Measurements from ENCODE around the gene DYNC2I2.

DNA sequence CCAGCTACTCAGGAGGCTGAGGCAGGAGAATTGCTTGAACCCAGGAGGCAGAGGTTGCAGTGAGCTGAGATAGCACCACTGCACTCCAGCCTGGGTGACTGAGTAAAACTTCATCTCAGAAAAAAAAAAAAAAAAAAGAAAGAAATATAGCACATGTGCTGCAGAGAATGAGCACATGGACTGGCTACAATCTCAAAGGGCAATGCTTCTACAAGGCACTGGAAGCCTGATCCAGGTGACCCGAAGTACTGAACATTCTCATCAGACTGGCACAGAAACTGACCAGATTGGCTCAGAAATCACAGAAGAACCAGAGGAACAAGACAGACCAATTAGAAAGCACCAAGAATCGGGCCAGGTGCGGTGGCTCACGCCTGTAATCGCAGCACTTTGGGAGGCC is 4.8 kb downstream of the DYNC2I2 start:
- no peak for TF ChIP-seq POLR2A (IDR thresholded peaks at IDR 0.05)
- TF ChIP-seq, protein P1, sequence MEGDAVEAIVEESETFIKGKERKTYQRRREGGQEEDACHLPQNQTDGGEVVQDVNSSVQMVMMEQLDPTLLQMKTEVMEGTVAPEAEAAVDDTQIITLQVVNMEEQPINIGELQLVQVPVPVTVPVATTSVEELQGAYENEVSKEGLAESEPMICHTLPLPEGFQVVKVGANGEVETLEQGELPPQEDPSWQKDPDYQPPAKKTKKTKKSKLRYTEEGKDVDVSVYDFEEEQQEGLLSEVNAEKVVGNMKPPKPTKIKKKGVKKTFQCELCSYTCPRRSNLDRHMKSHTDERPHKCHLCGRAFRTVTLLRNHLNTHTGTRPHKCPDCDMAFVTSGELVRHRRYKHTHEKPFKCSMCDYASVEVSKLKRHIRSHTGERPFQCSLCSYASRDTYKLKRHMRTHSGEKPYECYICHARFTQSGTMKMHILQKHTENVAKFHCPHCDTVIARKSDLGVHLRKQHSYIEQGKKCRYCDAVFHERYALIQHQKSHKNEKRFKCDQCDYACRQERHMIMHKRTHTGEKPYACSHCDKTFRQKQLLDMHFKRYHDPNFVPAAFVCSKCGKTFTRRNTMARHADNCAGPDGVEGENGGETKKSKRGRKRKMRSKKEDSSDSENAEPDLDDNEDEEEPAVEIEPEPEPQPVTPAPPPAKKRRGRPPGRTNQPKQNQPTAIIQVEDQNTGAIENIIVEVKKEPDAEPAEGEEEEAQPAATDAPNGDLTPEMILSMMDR (IDR thresholded peaks at IDR 0.05) = no peak

Measured in testis (tissue), 2 donors.